Activated CD4-positive, alpha-beta T cell treated with anti-CD3 and anti-CD28 coated beads for 4 hours (primary cell): ENCODE measurements around the gene DHRSX.
A peak's percentile ranks its signal among the peaks of the same experiment; 100 is the strongest.
"Not testable (repeated sequence)": the region's sequence is repeated elsewhere in the genome, so short reads cannot be mapped to it uniquely, and the experiment has no call there.

Experiments
- DNase-seq, 2 donors: peaks; one replicate each; pipeline ENCODE4 v3.0.0-alpha.2; 2020

The DHRSX gene

DNA sequence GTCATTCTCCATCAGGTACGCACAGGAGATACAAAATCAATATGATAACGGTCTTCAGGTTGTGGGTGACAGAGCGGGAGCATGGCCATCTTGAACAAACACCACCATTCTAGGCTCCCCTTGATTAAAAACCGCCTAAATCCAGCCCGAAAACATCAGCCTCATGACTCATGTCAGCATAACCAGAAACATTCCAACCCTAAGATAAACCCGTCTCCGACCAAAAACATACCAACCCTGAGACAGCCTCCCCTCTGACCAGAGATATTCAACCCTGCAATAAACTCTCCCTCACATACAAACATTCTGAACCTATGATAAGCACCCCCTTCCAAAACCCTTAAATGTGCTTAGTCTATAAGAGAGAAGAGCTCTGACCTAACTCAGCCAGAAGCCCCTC is 157.9 kb downstream of the DHRSX start:
- no peak for DNase-seq

DNA sequence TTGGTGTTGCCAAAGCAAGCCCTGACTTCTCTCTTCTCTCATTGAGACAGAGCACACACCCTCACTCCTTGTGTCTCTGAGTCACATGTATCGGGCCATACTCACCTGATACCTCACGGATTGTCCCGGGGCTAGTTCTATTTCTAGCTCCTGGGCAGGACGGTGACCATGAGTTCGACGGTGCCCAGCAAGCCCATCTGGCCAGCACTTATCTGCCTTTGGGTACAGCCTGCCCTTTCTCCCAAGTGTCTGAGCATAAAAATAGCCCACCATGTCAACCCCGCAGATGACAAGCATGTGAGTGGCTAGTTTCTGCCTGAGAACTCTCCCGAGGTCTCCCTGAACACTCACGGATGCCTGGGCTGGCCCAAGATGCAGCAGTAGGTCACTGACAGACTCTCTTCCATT is 158.5 kb downstream of the DHRSX start:
- DNase-seq, result no peak

GRCh38 chrX:2340991-2341390 is 159.8 kb downstream of the DHRSX start:
- no peak for DNase-seq

DNA sequence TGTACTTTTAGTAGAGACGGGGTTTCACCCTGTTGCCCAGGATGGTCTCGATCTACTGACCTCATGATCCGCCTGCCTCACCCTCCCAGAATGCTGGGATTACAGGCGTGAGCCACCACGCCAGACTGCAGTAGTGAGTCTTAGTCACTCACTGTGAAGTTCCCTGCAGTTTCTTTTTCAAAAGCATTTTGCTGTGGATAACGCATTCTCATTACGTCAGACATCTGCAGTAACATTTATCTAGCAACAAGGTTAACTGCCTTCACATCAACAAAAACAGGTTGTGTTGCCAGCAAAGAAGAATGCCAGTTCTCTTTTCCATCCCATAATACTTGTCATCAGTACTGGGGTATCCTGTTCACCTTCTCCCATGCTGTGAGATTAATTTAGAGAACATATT is 164.6 kb downstream of the DHRSX start:
- no peak for DNase-seq

DNA sequence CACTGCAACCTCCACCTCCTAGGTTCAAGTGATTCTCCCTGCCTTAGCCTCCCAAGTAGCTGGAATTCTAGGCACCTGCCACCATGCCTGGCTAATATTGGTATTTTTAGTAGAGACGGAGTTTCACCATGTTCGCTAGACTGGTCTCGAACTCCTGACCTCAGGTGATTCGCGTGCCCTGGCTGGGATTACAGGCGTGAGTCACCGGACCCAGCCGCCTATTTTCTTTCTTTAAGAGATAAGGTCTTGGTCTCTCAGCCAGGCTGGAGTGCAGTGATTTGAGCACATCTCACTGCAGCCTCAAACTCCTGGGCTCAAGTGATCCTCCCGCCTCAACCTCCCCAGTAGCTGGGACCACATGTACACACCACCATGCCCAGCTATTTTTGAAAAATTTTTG is 166.5 kb downstream of the DHRSX start:
- DNase-seq, result no peak

DNA sequence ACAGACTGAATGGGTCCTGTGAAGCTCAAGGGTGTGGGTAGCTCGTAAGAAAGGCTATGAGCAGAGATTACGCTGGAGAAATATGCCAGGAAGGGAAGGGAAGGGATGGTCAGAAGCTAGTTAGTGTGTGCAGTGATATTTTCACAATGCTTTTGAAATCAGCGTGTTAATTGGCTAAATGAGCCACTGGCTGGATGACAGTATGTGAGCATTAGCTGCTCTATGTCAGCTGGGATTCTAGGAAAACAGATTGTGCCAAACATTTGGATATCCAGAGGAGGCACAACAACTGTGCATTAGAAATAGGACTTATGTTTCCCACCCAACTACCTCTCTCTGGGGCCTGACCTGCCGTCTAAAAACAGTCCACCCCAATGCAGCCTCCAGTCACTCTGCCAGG is 168.5 kb downstream of the DHRSX start:
- no peak for DNase-seq

DNA sequence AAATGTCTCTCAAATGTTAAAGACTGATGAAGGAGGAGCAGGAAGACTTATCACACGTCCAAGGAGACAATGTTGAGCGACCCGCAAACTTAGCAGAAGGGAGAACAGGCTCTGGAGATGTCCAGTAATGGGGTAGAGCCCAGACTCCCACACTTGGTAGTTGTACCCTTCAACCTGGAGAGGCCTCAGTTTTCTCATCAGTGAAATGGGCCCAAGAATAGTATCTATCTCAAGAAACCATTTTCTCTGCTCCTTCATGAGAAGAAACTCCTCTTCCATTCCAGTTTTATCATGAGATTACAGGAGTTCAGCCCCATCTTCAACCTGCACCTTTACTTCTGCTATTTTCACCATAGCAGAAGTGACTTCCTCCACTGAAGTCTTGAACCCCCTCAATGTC is 169.9 kb downstream of the DHRSX start:
- DNase-seq, result no peak

GRCh38 chrX:2330487-2330886 is 170.3 kb downstream of the DHRSX start:
- DNase-seq, result no peak

- DNase-seq, result no peak
These were observed 173.4 kb downstream of the DHRSX start for GRCh38 chrX:2327423-2327822.

DNA sequence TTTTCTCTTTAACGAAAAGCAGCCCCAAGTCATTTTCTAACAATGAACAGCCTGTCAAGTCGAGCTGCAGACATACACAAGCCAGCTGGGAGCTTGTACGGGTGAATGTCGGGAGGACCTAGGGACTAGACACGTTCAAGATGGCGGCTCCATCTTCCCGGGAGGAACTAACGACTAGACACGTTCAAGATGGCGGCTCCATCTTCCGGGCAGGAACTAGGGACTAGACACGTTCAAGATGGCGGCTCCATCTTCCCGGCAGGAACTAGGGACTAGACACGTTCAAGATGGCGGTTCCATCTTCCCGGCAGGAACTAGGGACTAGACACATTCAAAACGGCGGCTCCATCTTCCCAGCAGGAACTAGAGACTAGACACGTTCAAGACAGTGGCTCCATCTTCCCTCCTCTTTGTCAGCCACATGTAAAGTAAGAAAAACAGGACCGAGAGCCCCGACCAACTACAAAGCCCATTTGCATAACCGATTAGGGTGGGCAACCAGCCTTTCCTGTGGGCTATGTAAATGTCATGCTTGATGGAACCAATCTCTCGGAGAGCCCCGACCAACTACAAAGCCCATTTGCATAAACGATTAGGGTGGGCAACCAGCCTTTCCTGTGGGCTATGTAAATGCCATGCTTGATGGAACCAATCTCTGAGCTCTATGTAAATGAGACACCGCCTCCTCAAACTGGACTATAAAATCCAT is 175.5 kb downstream of the DHRSX start:
- peak; percentile 22 to 42 for DNase-seq

DNA sequence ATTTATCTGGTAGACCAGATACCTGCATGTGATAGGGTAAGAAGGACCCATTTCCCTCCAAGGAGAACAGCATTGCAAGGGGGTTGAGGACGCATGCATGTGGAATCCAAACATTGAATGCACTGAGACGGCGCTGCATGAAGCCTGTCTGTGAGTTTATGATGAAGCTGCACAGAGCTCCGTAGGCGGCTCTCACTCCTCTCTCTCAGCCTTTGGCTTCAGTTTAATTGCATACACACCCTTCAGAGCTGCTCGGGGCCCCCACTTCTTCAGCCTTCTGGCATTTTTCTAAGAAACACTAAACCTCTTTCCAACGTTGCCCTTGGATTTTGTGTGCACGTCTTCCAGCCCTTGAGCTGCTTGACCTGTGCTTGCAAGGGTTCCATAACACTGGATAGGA is 176.6 kb downstream of the DHRSX start:
- no peak for DNase-seq

- DNase-seq, result no peak
These were observed 179.4 kb downstream of the DHRSX start for GRCh38 chrX:2321411-2321810.

DNA sequence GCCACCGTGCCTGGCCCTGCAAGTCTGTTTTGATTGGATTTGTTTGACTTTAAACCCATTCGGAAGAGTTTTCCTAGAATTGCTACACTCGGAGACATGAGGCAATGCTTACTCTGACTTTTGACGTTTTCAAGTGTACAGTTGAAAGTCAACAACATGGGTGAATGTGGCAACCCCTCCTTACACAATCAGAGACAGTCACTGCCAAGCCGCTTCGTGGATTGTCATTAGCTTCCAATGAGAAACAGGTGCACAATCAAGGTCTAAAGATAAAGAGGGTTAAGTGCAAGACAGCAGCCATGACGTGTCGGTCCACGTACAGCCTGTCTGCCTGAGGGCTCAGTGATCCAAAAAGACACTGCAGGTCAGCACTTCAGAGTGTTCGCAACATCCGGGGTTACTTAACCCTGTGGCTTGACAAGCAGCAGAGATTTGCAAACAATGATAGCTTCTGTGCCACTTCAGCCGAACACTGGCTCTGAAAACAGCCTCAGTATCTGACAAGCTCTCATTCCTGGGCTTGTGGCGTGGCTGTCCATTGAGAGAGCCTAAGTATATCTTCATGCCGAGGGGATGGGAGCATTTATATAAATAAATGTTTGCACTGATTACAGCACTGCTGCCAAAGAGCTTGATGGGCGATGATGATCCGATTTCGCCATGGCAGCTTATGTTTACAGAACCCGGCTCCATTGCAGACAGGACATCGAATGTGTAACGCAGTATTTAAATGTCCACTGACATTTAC is 180.0 kb downstream of the DHRSX start:
- DNase-seq, result no peak

- DNase-seq, result no peak
These were observed 180.7 kb downstream of the DHRSX start for GRCh38 chrX:2320089-2320488.

DNA sequence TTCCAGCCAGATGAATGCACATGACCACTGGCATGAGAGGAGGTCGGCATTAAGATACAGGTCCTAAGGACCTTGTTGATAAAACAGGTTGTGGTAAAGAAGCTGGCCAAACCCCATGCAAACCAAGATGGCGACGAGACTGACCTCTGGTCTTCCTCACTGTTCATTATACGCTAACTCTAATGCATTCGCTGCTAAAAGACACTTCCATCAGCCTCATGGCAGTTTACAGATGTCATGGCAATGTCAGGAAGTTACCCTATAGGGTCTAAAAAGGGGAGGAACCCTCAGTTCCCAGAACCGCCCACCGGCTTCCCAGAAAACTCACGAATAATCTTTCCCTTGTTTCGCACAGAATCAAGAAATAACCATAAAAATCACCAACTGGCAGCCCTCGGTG is 182.4 kb downstream of the DHRSX start:
- no peak for DNase-seq

GRCh38 chrX:2317527-2318055 is 183.2 kb downstream of the DHRSX start:
- no peak for DNase-seq

- DNase-seq, result no peak
These were observed 184.2 kb downstream of the DHRSX start for GRCh38 chrX:2316534-2316933.

GRCh38 chrX:2315434-2315833 is 185.3 kb downstream of the DHRSX start:
- no peak for DNase-seq

DNA sequence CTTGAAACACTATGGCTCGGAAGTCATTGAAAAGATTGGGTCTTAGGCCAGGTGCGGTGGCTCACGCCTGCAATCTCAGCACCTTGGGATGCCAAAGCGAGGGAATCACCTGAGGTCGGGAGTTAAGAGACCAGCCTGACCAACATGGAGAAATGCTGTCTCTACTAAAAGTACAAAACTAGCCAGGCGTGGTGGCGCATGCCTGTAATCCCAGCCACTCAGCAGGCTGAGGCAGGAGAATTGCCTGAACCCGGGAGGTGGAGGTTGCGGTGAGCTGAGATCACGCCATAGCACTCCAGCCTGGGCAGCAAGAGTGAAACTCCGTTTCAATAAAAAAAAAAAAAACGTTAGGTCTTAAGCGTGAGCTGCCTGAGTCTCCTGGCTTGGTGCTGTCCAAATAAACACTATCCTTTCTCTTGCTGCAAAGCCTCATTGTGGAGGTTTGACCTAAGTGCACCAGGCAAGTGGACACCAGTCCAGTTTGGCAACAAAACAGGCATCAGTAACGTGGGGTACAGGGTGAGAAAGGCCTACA is 185.9 kb downstream of the DHRSX start:
- DNase-seq, result no peak

DNA sequence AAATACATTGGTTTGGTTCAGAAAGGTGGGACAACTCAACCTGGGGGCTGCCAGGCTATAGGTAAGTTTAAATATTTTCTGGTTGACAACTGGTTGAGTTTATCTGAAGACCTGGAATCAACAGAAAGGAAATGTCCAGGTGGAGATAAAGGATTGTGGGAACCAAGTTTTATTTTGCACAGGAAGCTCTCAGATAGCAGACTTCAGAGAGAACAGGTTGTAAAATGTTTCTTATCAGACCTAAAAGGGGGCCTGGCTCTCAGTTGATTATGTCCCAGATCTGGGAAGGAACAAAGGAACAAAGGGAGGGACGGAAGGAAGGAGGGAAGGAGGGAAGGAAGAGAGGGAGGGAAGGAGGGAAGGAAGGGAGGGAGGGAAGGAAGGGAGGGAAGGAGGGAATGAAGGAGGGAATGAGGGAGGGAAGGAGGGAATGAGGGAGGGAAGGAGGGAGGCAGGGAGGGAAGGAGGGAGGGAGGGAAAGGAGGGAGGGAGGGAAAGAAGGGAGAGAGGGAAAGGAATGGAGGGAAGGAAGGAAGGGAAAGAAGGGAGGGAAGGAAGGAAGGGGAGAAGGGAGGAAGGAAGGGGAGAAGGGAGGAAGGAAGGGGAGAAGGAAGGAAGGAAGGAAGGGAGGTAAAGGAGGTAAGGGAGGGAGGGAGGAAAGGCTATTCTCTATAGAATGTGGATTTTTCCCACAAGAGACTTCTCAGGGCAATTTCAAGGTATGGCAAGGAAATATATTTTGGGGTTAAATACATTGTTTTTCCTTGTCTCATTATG is 186.7 kb downstream of the DHRSX start:
- no peak for DNase-seq

GRCh38 chrX:2312061-2312591 is 188.7 kb downstream of the DHRSX start:
- DNase-seq, result not testable (repeated sequence)

GRCh38 chrX:2311501-2311900 is 189.3 kb downstream of the DHRSX start:
- DNase-seq, result no peak

- DNase-seq, result no peak
These were observed 198.9 kb downstream of the DHRSX start for GRCh38 chrX:2301901-2302300.
